Activated B cell treated with CpG ODN at 0.5 μM for 24 hours (primary cell): ENCODE results near the gene ETDB. TPM values are rescaled to one million over a fixed set of nuclear protein-coding genes. Genes with fewer than 3 reads are reported as not detected.

Experiments used
- ATAC-seq: fragments of 200-7000 bp; cut with Tn5 transposase; one replicate; pipeline ENCODE4 v1.10.0; 2021; ENCODE audit warnings: low read depth, mild to moderate bottlenecking, moderate library complexity
- CTCF ChIA-PET: fragments of 350-600 bp; sonication (Branson Sonifier 250); formaldehyde crosslinking; loops from one replicate; lab custom pipeline; 2021; ENCODE audit warnings: antibody characterized with exemption; lab: Charles Lee
- POLR2A ChIA-PET: fragments of 350-600 bp; sonication (Branson Sonifier 250); formaldehyde crosslinking; loops from one replicate; lab custom pipeline; 2021; ENCODE audit warnings: antibody characterized with exemption; lab: Charles Lee
- DNase-seq: peaks from one replicate; pipeline ENCODE4 v3.0.0; 2022
- H3K27ac Mint-ChIP-seq: one replicate; pipeline ENCODE4 v1.8.0; 2020; ENCODE audit warnings: mixed read lengths
- H3K27me3 Mint-ChIP-seq: one replicate; pipeline ENCODE4 v1.8.0; 2021; ENCODE audit warnings: mixed read lengths
- H3K36me3 Mint-ChIP-seq: one replicate; pipeline ENCODE4 v1.8.0; 2021; ENCODE audit warnings: low read depth, mixed read lengths
- H3K4me1 Mint-ChIP-seq: one replicate; pipeline ENCODE4 v1.8.0; 2021; ENCODE audit warnings: mixed read lengths
- H3K4me3 Mint-ChIP-seq: one replicate; pipeline ENCODE4 v1.8.0; 2020; ENCODE audit warnings: mild to moderate bottlenecking, mixed read lengths
- H3K9me3 Mint-ChIP-seq: one replicate; pipeline ENCODE4 v1.8.0; 2020; ENCODE audit warnings: mixed read lengths
- intact Hi-C: fragments of 100-400 bp; cut with micrococcal nuclease; formaldehyde crosslinking; loops from one replicate; pipeline ENCODE4 v1.15.1; 2024
- total RNA-seq: library from RNA; stranded (reverse); gene quantifications from 2 replicates; pipeline ENCODE4 v1.2.3, GENCODE V29; 2022
- TF ChIP-seq, protein P1 (sequence below): fragments of 200-600 bp; IDR thresholded peaks from one replicate; pipeline ENCODE4 v1.8.0; 2022; ENCODE audit warnings: antibody characterized with exemption, mild to moderate bottlenecking

Gene ETDB
- total RNA-seq, 1 donor from 2014 or later, result not detected

DNA sequence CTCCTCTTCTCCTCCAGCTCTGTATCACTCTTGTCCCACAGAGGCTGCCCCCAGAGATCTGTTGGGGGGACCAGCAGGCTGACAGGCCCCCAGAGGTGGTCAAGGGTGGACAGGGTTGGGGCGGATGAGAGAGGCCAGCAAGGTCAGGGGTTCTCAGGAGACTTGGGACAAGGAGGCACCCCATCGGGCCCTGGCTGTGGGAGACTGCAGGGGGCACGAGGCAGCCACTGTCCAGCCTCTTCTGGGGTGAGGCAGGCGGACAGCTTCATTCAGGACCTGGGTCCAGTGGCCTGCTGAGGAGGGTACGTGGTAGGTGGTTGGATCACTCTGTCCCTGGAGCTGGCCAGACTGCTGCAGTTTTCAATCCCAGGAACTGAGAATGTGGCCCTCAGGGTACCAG, 24.6 kb downstream of the ETDB start:
- ChIA-PET POLR2A (no interaction called here), CTCF (no interaction called here)
- TF ChIP-seq, protein P1, sequence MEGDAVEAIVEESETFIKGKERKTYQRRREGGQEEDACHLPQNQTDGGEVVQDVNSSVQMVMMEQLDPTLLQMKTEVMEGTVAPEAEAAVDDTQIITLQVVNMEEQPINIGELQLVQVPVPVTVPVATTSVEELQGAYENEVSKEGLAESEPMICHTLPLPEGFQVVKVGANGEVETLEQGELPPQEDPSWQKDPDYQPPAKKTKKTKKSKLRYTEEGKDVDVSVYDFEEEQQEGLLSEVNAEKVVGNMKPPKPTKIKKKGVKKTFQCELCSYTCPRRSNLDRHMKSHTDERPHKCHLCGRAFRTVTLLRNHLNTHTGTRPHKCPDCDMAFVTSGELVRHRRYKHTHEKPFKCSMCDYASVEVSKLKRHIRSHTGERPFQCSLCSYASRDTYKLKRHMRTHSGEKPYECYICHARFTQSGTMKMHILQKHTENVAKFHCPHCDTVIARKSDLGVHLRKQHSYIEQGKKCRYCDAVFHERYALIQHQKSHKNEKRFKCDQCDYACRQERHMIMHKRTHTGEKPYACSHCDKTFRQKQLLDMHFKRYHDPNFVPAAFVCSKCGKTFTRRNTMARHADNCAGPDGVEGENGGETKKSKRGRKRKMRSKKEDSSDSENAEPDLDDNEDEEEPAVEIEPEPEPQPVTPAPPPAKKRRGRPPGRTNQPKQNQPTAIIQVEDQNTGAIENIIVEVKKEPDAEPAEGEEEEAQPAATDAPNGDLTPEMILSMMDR, result no peak
- H3K27ac Mint-ChIP-seq, result no peak overlapping the region
- DNase-seq, result no peak
- H3K36me3 Mint-ChIP-seq, result no peaks in the 10 kb centered on the region
- peaks cover 6% of the 10 kb centered on the region for H3K4me1 Mint-ChIP-seq
- intact Hi-C loops, result no loop called here
- no peaks in the 10 kb centered on the region for H3K9me3 Mint-ChIP-seq
- peaks cover 8% of the 10 kb centered on the region for H3K27me3 Mint-ChIP-seq
- H3K4me3 Mint-ChIP-seq, result no peak overlapping the region
- ATAC-seq, result no peak

- Mint-ChIP-seq H3K27me3 (peaks cover 8% of the 10 kb centered on the region), H3K36me3 (no peaks in the 10 kb centered on the region), H3K4me3 (no peak overlapping the region), H3K27ac (no peak overlapping the region), H3K9me3 (no peaks in the 10 kb centered on the region), H3K4me1 (peaks cover 6% of the 10 kb centered on the region)
- intact Hi-C loops, result no loop called here
- ATAC-seq, result no peak
- TF ChIP-seq, protein P1, result no peak
- ChIA-PET POLR2A (no interaction called here), CTCF (no interaction called here)
- DNase-seq, result no peak
Measured at GRCh38 chrX:135094726-135095125, 25.6 kb downstream of the ETDB start.

DNA sequence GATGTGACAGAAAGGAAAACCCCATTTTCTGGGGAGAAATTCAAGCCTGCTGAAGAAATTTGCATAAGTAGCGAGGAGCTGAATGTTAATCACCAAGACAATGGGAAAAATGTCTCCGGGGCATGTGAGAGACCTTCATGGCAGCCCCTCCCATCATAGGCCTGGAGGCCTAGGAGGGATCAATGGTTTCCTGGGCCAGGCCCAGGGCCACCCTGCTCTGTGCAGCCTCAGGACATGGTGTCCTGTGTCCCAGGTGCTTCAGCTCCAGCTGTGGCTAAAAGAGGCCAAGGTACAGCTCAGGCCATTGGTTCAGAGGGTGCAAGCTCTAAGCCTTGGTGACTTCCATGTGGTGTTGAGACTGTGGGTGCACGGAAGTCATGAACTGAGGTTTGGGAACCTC, 31.2 kb downstream of the ETDB start:
- intact Hi-C loops, result loop anchor here (10.0 kb wide), 1 partner anchor 604 kb away; no protein-coding TSS in a partner anchor
- peaks cover 6% of the 10 kb centered on the region for H3K4me1 Mint-ChIP-seq
- H3K27me3 Mint-ChIP-seq, result no peaks in the 10 kb centered on the region
- POLR2A ChIA-PET, result no interaction called here
- no peak overlapping the region for H3K4me3 Mint-ChIP-seq
- no peaks in the 10 kb centered on the region for H3K36me3 Mint-ChIP-seq
- DNase-seq (no peak), ATAC-seq (no peak)
- H3K9me3 Mint-ChIP-seq, result no peaks in the 10 kb centered on the region
- CTCF ChIA-PET, result no interaction called here
- TF ChIP-seq, protein P1, result no peak
- H3K27ac Mint-ChIP-seq, result no peak overlapping the region

- ChIA-PET POLR2A (no interaction called here), CTCF (no interaction called here)
- no peaks in the 10 kb centered on the region for H3K9me3 Mint-ChIP-seq
- H3K4me1 Mint-ChIP-seq, result peaks cover 6% of the 10 kb centered on the region
- TF ChIP-seq, protein P1, result no peak
- no peak overlapping the region for H3K27ac Mint-ChIP-seq
- H3K27me3 Mint-ChIP-seq, result no peaks in the 10 kb centered on the region
- no peaks in the 10 kb centered on the region for H3K36me3 Mint-ChIP-seq
- ATAC-seq, result no peak
- H3K4me3 Mint-ChIP-seq, result no peak overlapping the region
- intact Hi-C loops, result loop anchor here (10.0 kb wide), 1 partner anchor 603 kb away; no protein-coding TSS in a partner anchor
- no peak for DNase-seq
Measured at GRCh38 chrX:135087867-135088266, 32.5 kb downstream of the ETDB start.

DNA sequence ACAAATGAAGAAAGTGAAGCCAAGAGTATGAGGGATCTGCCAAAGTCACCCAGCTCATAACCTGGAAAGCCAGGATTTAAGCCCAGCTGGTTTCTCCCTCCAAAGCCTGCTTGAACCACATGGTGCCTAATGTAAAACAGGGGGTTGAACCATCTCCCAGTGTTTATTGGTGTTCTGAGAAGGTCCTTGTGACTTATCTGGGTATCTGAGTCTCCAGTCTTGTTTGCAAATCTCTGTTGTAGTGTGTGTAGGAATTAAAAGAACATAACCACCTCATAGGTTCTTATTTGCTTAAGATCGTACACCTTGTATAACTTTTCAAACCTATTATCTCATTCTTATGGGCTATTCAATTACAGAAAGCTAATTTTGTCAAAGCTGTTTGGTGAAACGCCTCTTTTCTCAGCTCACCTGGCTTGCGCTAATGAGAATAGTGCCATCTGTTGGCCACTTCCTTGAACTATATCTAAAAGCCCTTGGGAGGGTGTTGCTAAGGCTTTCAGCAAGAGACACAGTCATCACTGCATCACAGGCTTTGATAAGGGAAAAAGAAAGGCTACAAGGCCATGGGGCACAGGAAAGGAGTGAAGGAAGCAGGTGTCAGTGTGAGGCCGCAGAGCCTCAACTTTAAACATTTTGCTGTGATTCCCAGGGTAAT, 34.0 kb downstream of the ETDB start:
- Mint-ChIP-seq H3K36me3 (no peaks in the 10 kb centered on the region), H3K9me3 (no peaks in the 10 kb centered on the region), H3K27me3 (no peaks in the 10 kb centered on the region), H3K27ac (no peak overlapping the region), H3K4me1 (peaks cover 6% of the 10 kb centered on the region), H3K4me3 (no peak overlapping the region)
- TF ChIP-seq, protein P1, result no peak
- ChIA-PET CTCF (interaction anchor here (0.8 to 1.8 kb wide), 6 partner anchors 10 to 121 kb away, joined by 4 to 7 read pairs (median 5); partner anchors contain the start of genes RTL8A and SMIM10), POLR2A (no interaction called here)
- intact Hi-C loops, result loop anchor here (1.0 to 10.0 kb wide), 4 partner anchors 34 to 602 kb away; partner anchors contain the start of gene RTL8A
- DNase-seq (no peak), ATAC-seq (peak; percentile 93)
